HCT116 (cell line): Measurements from ENCODE around the gene CEACAM18. TPM values are rescaled to one million over a fixed set of nuclear protein-coding genes. Genes with fewer than 3 reads are reported as not detected.

ENCODE experiments used
- ATAC-seq: fragments of 200-7000 bp; cut with Tn5 transposase; 2 replicates; pipeline ENCODE4 v1.9.1; 2020; ENCODE audit warnings: mild to moderate bottlenecking, moderate library complexity
- BruUV-seq: library from RNA; stranded (reverse); fragments of 400-500 nt; replicated peaks from 2 replicates; lab custom pipeline; 2021; lab: Mats Ljungman, UMichigan
- CTCF ChIA-PET: fragments of 300-600 bp; sonication (Branson Sonifier 250); formaldehyde crosslinking; loops from one replicate; lab custom pipeline; 2021; ENCODE audit warnings: antibody characterized with exemption; lab: Charles Lee
- POLR2A ChIA-PET: fragments of 300-600, 350-600 bp; sonication (Branson Sonifier 250); formaldehyde crosslinking; loops from one replicate; lab custom pipeline; 2021; ENCODE audit warnings: antibody characterized with exemption; lab: Charles Lee
- RAD21 ChIA-PET, 2 experiments: fragments of 300-600 bp; sonication (Branson Sonifier 250); formaldehyde crosslinking; loops; one replicate each; lab custom pipeline; 2023; ENCODE audit warnings: low total read pairs in 2 of 2; ENCODE audit not compliant: uncharacterized antibody in 2 of 2, unreplicated experiment in 2 of 2, low non-redundant PET in 1 of 2; lab: Charles Lee
- DNase-seq: peaks from one replicate; pipeline ENCODE4 v3.0.0-alpha.2; 2010; ENCODE audit warnings: low read depth, low spot score
- H2AFZ ChIP-seq: fragments of 200-600 bp; shearing (Covaris generic), sonication (generic); 2 replicates; pipeline ENCODE4 v1.6.1; 2017; ENCODE audit warnings: low read depth, mixed run types, mixed read lengths, antibody characterized with exemption, low read length; ENCODE audit not compliant: poor library complexity, severe bottlenecking
- H3K27ac ChIP-seq: 2 replicates; pipeline ENCODE4 v1.5.1; 2012; ENCODE audit warnings: low read depth, low read length
- H3K27me3 ChIP-seq: fragments of 200-600 bp; sonication (generic); 2 replicates; pipeline ENCODE4 v1.6.1; 2016; ENCODE audit warnings: mixed run types, low read length, mixed read lengths; ENCODE audit not compliant: insufficient read depth
- H3K36me3 ChIP-seq, 2 experiments: fragments of 200-500 bp in 1 of 2; fragments of 200-600 bp in 1 of 2; sonication (Bioruptor generic) in 1 of 2; sonication (generic) in 1 of 2; 2 replicates each; pipeline versions ENCODE4 v1.5.1 to v1.6.1; 2014 to 2016; ENCODE audit warnings: low read length in 2 of 2, inconsistent platforms in 1 of 2, mixed read lengths in 1 of 2, mixed run types in 1 of 2; ENCODE audit not compliant: insufficient read depth in 2 of 2, control insufficient read depth in 1 of 2
- H3K4me1 ChIP-seq, 2 experiments: fragments of 200-600 bp in 1 of 2; sonication (generic) in 1 of 2; 2 replicates each; pipeline versions ENCODE4 v1.5.1 to v1.6.1; 2012 to 2017; ENCODE audit warnings: low read length in 2 of 2, inconsistent platforms in 1 of 2, mild to moderate bottlenecking in 1 of 2, mixed read lengths in 1 of 2, mixed run types in 1 of 2, moderate library complexity in 1 of 2; ENCODE audit not compliant: insufficient read depth in 2 of 2, control insufficient read depth in 1 of 2
- H3K4me2 ChIP-seq: fragments of 200-600 bp; sonication (generic); 2 replicates; pipeline ENCODE4 v1.6.1; 2017; ENCODE audit warnings: mixed run types, low read length, mixed read lengths
- H3K4me3 ChIP-seq, 2 experiments: fragments of 200-600 bp in 1 of 2; sonication (generic) in 1 of 2; replicated peaks in 1 of 2; 2 replicates each; pipeline ENCODE4 v1.5.1; 2011 to 2016; ENCODE audit warnings: low read length in 2 of 2, control low read depth in 1 of 2, low read depth in 1 of 2, mild to moderate bottlenecking in 1 of 2, mixed read lengths in 1 of 2, mixed run types in 1 of 2
- H3K79me2 ChIP-seq: fragments of 200-600 bp; sonication (generic); 2 replicates; pipeline ENCODE4 v1.6.1; 2017; ENCODE audit warnings: mild to moderate bottlenecking, mixed run types, low read length, moderate library complexity, mixed read lengths; ENCODE audit not compliant: insufficient read depth
- H3K9ac ChIP-seq: fragments of 200-600 bp; sonication (generic); 2 replicates; pipeline ENCODE4 v1.6.1; 2016; ENCODE audit warnings: low read length, mixed read lengths
- H3K9me2 ChIP-seq: fragments of 200-600 bp; sonication (generic), shearing (Covaris generic); 2 replicates; pipeline ENCODE4 v1.6.1; 2017; ENCODE audit warnings: mixed run types, mild to moderate bottlenecking, moderate library complexity; ENCODE audit not compliant: insufficient read depth
- H3K9me3 ChIP-seq, 2 experiments: fragments of 200-500 bp in 1 of 2; fragments of 200-600 bp in 1 of 2; sonication (Bioruptor generic) in 1 of 2; sonication (generic) in 1 of 2; 2 replicates each; pipeline ENCODE4 v1.6.1; 2014 to 2017; ENCODE audit warnings: low read length in 2 of 2, mixed read lengths in 2 of 2, inconsistent platforms in 1 of 2, low read depth in 1 of 2, mild to moderate bottlenecking in 1 of 2, mixed run types in 1 of 2, moderate library complexity in 1 of 2; ENCODE audit not compliant: control insufficient read depth in 1 of 2, insufficient read depth in 1 of 2
- H4K20me1 ChIP-seq: fragments of 200-600 bp; sonication (generic), shearing (Covaris generic); 2 replicates; pipeline ENCODE4 v1.6.1; 2017; ENCODE audit warnings: mixed run types, mild to moderate bottlenecking, moderate library complexity; ENCODE audit not compliant: insufficient read depth
- CBX3 ChIP-seq: IDR thresholded peaks from 2 replicates; pipeline ENCODE4 v1.6.1; 2012; ENCODE audit warnings: low read depth
- CEBPB ChIP-seq: IDR thresholded peaks from 2 replicates; pipeline ENCODE4 v1.6.1; 2012; ENCODE audit warnings: low read depth
- EGR1 ChIP-seq: IDR thresholded peaks from 2 replicates; pipeline ENCODE4 v1.6.1; 2012; ENCODE audit warnings: low read depth
- ELF1 ChIP-seq: IDR thresholded peaks from 2 replicates; pipeline ENCODE4 v1.6.1; 2012; ENCODE audit warnings: low read depth, borderline replicate concordance
- EZH2 ChIP-seq: fragments of 200-600 bp; sonication (generic); IDR thresholded peaks from 2 replicates; pipeline ENCODE4 v1.6.1; 2017; ENCODE audit warnings: antibody characterized with exemption, mixed run types
- FOSL1 ChIP-seq: IDR thresholded peaks from 2 replicates; pipeline ENCODE4 v1.6.1; 2012; ENCODE audit warnings: low read depth
- JUND ChIP-seq: IDR thresholded peaks from 2 replicates; pipeline ENCODE4 v1.6.1; 2012
- POLR2A ChIP-seq: IDR thresholded peaks from 2 replicates; pipeline ENCODE4 v1.7.0; 2011; ENCODE audit warnings: borderline replicate concordance; ENCODE audit not compliant: insufficient read depth, insufficient read length; ENCODE audit errors: extremely low read depth
- RAD21 ChIP-seq: IDR thresholded peaks from 2 replicates; pipeline ENCODE4 v1.6.1; 2012; ENCODE audit warnings: low read depth, mild to moderate bottlenecking
- SIN3A ChIP-seq: IDR thresholded peaks from 2 replicates; pipeline ENCODE4 v1.6.1; 2012; ENCODE audit warnings: low read depth
- SP1 ChIP-seq: IDR thresholded peaks from 2 replicates; pipeline ENCODE4 v1.6.1; 2012; ENCODE audit warnings: low read depth
- SRF ChIP-seq: IDR thresholded peaks from 2 replicates; pipeline ENCODE4 v1.6.1; 2012; ENCODE audit warnings: low read depth
- YY1 ChIP-seq: IDR thresholded peaks from 2 replicates; pipeline ENCODE4 v1.6.1; 2011; ENCODE audit warnings: low read length, low read depth, moderate library complexity, mild to moderate bottlenecking; ENCODE audit not compliant: insufficient replicate concordance; ENCODE audit errors: extremely low read depth
- ZFX ChIP-seq: fragments of 450-650 bp; IDR thresholded peaks from 2 replicates; pipeline ENCODE4 v1.6.1; 2017
- intact Hi-C: fragments of 100-400 bp; cut with micrococcal nuclease; formaldehyde crosslinking; loops from 2 replicates; pipeline ENCODE4 v1.10.0; 2022
- total RNA-seq: library from RNA; stranded (reverse); gene quantifications from one replicate; pipeline ENCODE4 v1.2.1, GENCODE V29; 2021; ENCODE audit not compliant: unreplicated experiment
- TF ChIP-seq, protein P1 (sequence below): IDR thresholded peaks from 2 replicates; pipeline ENCODE4 v1.6.1; 2012
- TF ChIP-seq, protein P2 (sequence below): IDR thresholded peaks from 2 replicates; pipeline ENCODE4 v1.6.1; 2012
- TF ChIP-seq, protein P3 (sequence below): IDR thresholded peaks from 2 replicates; pipeline ENCODE4 v1.6.1; 2012; ENCODE audit warnings: low read depth
- TF ChIP-seq, protein P4 (sequence below), 3 experiments: fragments of 200-600 bp in 1 of 3; sonication (generic) in 1 of 3; IDR thresholded peaks in 2 of 3; conservative IDR thresholded peaks in 1 of 3; 2 replicates each; pipeline ENCODE4 v1.5.1; 2012 to 2017; ENCODE audit warnings: low read depth in 2 of 3, low read length in 2 of 3, antibody characterized with exemption in 1 of 3, borderline replicate concordance in 1 of 3, control low read depth in 1 of 3, mild to moderate bottlenecking in 1 of 3, mixed read lengths in 1 of 3, mixed run types in 1 of 3, moderate library complexity in 1 of 3; ENCODE audit not compliant: insufficient read depth in 1 of 3

CEACAM18 gene
- total RNA-seq, 1 experiment from 2014 or later, result not detected

DNA sequence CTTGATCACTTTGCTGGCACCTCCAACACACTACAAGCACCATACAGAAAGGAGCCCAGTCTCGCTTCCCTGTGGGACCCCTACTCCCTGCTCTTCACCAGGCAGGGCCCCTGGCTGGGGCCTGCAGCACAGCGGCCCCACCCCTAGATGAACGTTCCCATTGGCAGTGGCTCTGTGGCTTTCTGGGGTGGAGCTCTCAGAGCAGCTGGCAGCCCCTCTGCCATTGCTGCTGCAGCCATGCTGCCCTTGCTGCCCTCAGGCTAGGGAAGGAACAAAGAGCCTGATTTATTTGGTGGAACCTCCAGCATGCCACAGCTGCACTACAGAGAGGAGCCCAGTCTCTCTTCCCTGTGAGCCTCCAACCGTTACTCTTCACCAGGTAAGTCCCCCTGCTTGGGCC is 47.3 kb downstream of the CEACAM18 start:
- ChIA-PET CTCF (no interaction called here), RAD21 (no interaction called here), POLR2A (no interaction called here)
- no peaks in the 10 kb centered on the region; a peak in 1 of 4 replicates for H3K9me3 ChIP-seq
- no TSS peak for BruUV-seq
- no peaks in the 10 kb centered on the region for H4K20me1 ChIP-seq
- no peaks in the 10 kb centered on the region for H3K9me2 ChIP-seq
- TF ChIP-seq, protein P1, sequence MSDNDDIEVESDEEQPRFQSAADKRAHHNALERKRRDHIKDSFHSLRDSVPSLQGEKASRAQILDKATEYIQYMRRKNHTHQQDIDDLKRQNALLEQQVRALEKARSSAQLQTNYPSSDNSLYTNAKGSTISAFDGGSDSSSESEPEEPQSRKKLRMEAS, result no peak
- TF ChIP-seq FOSL1, result no peak
- no peak for TF ChIP-seq CBX3
- TF ChIP-seq EZH2, result no peak
- no peak for TF ChIP-seq ZFX
- TF ChIP-seq, protein P2, sequence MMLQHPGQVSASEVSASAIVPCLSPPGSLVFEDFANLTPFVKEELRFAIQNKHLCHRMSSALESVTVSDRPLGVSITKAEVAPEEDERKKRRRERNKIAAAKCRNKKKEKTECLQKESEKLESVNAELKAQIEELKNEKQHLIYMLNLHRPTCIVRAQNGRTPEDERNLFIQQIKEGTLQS, result no peak
- no peak for TF ChIP-seq RAD21
- TF ChIP-seq POLR2A, result no peak
- TF ChIP-seq SP1, result no peak
- no peak for TF ChIP-seq CEBPB
- no peak for TF ChIP-seq JUND
- TF ChIP-seq, protein P3, sequence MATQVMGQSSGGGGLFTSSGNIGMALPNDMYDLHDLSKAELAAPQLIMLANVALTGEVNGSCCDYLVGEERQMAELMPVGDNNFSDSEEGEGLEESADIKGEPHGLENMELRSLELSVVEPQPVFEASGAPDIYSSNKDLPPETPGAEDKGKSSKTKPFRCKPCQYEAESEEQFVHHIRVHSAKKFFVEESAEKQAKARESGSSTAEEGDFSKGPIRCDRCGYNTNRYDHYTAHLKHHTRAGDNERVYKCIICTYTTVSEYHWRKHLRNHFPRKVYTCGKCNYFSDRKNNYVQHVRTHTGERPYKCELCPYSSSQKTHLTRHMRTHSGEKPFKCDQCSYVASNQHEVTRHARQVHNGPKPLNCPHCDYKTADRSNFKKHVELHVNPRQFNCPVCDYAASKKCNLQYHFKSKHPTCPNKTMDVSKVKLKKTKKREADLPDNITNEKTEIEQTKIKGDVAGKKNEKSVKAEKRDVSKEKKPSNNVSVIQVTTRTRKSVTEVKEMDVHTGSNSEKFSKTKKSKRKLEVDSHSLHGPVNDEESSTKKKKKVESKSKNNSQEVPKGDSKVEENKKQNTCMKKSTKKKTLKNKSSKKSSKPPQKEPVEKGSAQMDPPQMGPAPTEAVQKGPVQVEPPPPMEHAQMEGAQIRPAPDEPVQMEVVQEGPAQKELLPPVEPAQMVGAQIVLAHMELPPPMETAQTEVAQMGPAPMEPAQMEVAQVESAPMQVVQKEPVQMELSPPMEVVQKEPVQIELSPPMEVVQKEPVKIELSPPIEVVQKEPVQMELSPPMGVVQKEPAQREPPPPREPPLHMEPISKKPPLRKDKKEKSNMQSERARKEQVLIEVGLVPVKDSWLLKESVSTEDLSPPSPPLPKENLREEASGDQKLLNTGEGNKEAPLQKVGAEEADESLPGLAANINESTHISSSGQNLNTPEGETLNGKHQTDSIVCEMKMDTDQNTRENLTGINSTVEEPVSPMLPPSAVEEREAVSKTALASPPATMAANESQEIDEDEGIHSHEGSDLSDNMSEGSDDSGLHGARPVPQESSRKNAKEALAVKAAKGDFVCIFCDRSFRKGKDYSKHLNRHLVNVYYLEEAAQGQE, result no peak
- TF ChIP-seq ELF1, result no peak
- no peak for TF ChIP-seq SIN3A
- TF ChIP-seq SRF, result no peak
- TF ChIP-seq YY1, result no peak
- TF ChIP-seq EGR1, result no peak
- TF ChIP-seq, protein P4, sequence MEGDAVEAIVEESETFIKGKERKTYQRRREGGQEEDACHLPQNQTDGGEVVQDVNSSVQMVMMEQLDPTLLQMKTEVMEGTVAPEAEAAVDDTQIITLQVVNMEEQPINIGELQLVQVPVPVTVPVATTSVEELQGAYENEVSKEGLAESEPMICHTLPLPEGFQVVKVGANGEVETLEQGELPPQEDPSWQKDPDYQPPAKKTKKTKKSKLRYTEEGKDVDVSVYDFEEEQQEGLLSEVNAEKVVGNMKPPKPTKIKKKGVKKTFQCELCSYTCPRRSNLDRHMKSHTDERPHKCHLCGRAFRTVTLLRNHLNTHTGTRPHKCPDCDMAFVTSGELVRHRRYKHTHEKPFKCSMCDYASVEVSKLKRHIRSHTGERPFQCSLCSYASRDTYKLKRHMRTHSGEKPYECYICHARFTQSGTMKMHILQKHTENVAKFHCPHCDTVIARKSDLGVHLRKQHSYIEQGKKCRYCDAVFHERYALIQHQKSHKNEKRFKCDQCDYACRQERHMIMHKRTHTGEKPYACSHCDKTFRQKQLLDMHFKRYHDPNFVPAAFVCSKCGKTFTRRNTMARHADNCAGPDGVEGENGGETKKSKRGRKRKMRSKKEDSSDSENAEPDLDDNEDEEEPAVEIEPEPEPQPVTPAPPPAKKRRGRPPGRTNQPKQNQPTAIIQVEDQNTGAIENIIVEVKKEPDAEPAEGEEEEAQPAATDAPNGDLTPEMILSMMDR (IDR thresholded peaks at IDR 0.05 in 2 of 3, conservative IDR thresholded peaks at IDR 0.05 in 1 of 3; ENCODE audit: borderline replicate concordance in 1 of 3, insufficient read depth in 1 of 3, low read depth in 2 of 3, low read length in 2 of 3), result no peak
- no peak for ATAC-seq
- no peak for DNase-seq
- H3K9ac ChIP-seq, result no peak overlapping the region
- H3K4me2 ChIP-seq, result no peak overlapping the region
- no peaks in the 10 kb centered on the region for H3K79me2 ChIP-seq
- no peaks in the 10 kb centered on the region for H3K4me1 ChIP-seq
- no peak overlapping the region for H3K4me3 ChIP-seq
- H3K36me3 ChIP-seq, result no peaks in the 10 kb centered on the region
- no peak overlapping the region for H2AFZ ChIP-seq
- no peak overlapping the region for H3K27ac ChIP-seq
- peaks cover 56% of the 10 kb centered on the region for H3K27me3 ChIP-seq
- intact Hi-C loops, result no loop called here
